SK-N-SH treated with all-trans-retinoic acid at 6 μM for 48 hours (cell line): Measurements from ENCODE around the gene PDE6B.

Source experiments
- ATAC-seq: fragments of 200-7000 bp; cut with Tn5 transposase; 3 replicates; pipeline ENCODE4 v1.9.1; 2020; ENCODE audit warnings: mild to moderate bottlenecking, moderate library complexity
- ARNTL ChIP-seq: fragments of 450-650 bp; formaldehyde crosslinking; IDR thresholded peaks from 2 replicates; pipeline ENCODE4 v1.5.0; 2020; ENCODE audit warnings: low read depth, mild to moderate bottlenecking, moderate library complexity, borderline replicate concordance
- BACH2 ChIP-seq: fragments of 250-450 bp; sonication (Bioruptor Pico); IDR thresholded peaks from 2 replicates; pipeline ENCODE4 v1.9.0; 2021; ENCODE audit warnings: mild to moderate bottlenecking, borderline replicate concordance
- CREB5 ChIP-seq: fragments of 250-450 bp; sonication (Bioruptor Pico); IDR thresholded peaks from 2 replicates; pipeline ENCODE4 v1.5.1; 2020; ENCODE audit warnings: low read depth, mild to moderate bottlenecking, moderate library complexity
- CSDC2 ChIP-seq: fragments of 250-450 bp; sonication (Bioruptor Pico); IDR thresholded peaks from 2 replicates; pipeline ENCODE4 v1.5.0; 2020; ENCODE audit warnings: mild to moderate bottlenecking, moderate library complexity
- CSRNP3 ChIP-seq: fragments of 250-450 bp; sonication (Bioruptor Pico); IDR thresholded peaks from 2 replicates; pipeline ENCODE4 v1.5.1; 2021; ENCODE audit warnings: mild to moderate bottlenecking, moderate library complexity
- ESRRG ChIP-seq: fragments of 250-450 bp; sonication (Bioruptor Pico); IDR thresholded peaks from 2 replicates; pipeline ENCODE4 v1.6.1; 2021; ENCODE audit warnings: mild to moderate bottlenecking
- GLIS3 ChIP-seq: fragments of 250-450 bp; sonication (Bioruptor Pico); IDR thresholded peaks from 2 replicates; pipeline ENCODE4 v1.5.0; 2020; ENCODE audit warnings: mild to moderate bottlenecking, moderate library complexity
- ISL1 ChIP-seq: fragments of 250-450 bp; sonication (Bioruptor Pico); IDR thresholded peaks from 2 replicates; pipeline ENCODE4 v2.1.2; 2022; ENCODE audit warnings: mild to moderate bottlenecking, moderate library complexity
- OSR1 ChIP-seq: fragments of 250-450 bp; sonication (Bioruptor Pico); IDR thresholded peaks from 2 replicates; pipeline ENCODE4 v1.8.0; 2022; ENCODE audit warnings: moderate library complexity, mild to moderate bottlenecking, inconsistent platforms
- PATZ1 ChIP-seq: fragments of 250-450 bp; sonication (Bioruptor Pico); IDR thresholded peaks from 2 replicates; pipeline ENCODE4 v1.8.0; 2020; ENCODE audit warnings: mild to moderate bottlenecking, moderate library complexity, borderline replicate concordance
- POU6F1 ChIP-seq: fragments of 250-450 bp; sonication (Bioruptor Pico); IDR thresholded peaks from 2 replicates; pipeline ENCODE4 v1.8.0; 2021; ENCODE audit warnings: low read depth, mild to moderate bottlenecking, moderate library complexity, borderline replicate concordance
- PPARA ChIP-seq: fragments of 250-450 bp; sonication (Bioruptor Pico); IDR thresholded peaks from 2 replicates; pipeline ENCODE4 v1.5.0; 2020; ENCODE audit warnings: mild to moderate bottlenecking, borderline replicate concordance
- SNAI2 ChIP-seq: fragments of 250-450 bp; sonication (Bioruptor Pico); IDR thresholded peaks from 2 replicates; pipeline ENCODE4 v1.5.0; 2020; ENCODE audit warnings: mild to moderate bottlenecking, moderate library complexity
- TCF4 ChIP-seq: fragments of 250-450 bp; sonication (Bioruptor Pico); IDR thresholded peaks from 2 replicates; pipeline ENCODE4 v1.8.0; 2021; ENCODE audit warnings: mild to moderate bottlenecking, moderate library complexity, borderline replicate concordance
- TOX ChIP-seq: fragments of 250-450 bp; sonication (Bioruptor Pico); IDR thresholded peaks from 2 replicates; pipeline ENCODE4 v1.8.0; 2021; ENCODE audit warnings: mild to moderate bottlenecking, moderate library complexity, borderline replicate concordance
- TSHZ2 ChIP-seq: fragments of 250-450 bp; sonication (Bioruptor Pico); IDR thresholded peaks from 2 replicates; pipeline ENCODE4 v1.5.0; 2020; ENCODE audit warnings: mild to moderate bottlenecking, moderate library complexity
- ZC3H10 ChIP-seq: fragments of 250-450 bp; sonication (Bioruptor Pico); IDR thresholded peaks from 2 replicates; pipeline ENCODE4 v1.5.1; 2021; ENCODE audit warnings: mild to moderate bottlenecking, moderate library complexity
- ZFP3 ChIP-seq: fragments of 250-450 bp; sonication (Bioruptor Pico); IDR thresholded peaks from 2 replicates; pipeline ENCODE4 v1.5.0; 2020; ENCODE audit warnings: mild to moderate bottlenecking, moderate library complexity
- ZFP30 ChIP-seq: fragments of 450-650 bp; formaldehyde crosslinking; IDR thresholded peaks from 2 replicates; pipeline ENCODE4 v1.5.0; 2022; ENCODE audit warnings: mild to moderate bottlenecking, moderate library complexity
- ZNF565 ChIP-seq: fragments of 450-650 bp; formaldehyde crosslinking; conservative IDR thresholded peaks from 2 replicates; pipeline ENCODE4 v1.5.0; 2020; ENCODE audit warnings: low read depth, mild to moderate bottlenecking, moderate library complexity
- ZNF70 ChIP-seq: fragments of 450-650 bp; formaldehyde crosslinking; IDR thresholded peaks from 2 replicates; pipeline ENCODE4 v1.5.0; 2020; ENCODE audit warnings: mild to moderate bottlenecking, moderate library complexity
- ZNF8 ChIP-seq: fragments of 450-650 bp; formaldehyde crosslinking; IDR thresholded peaks from 2 replicates; pipeline ENCODE4 v1.5.0; 2020; ENCODE audit warnings: mild to moderate bottlenecking, moderate library complexity

The PDE6B gene

GRCh38 chr4:583820-584219 lies 41.6 kb upstream of the PDE6B start:
- no peak for ATAC-seq
- TF ChIP-seq SNAI2 (CRISPR knock-in tag) (no peak), ZNF8 (CRISPR knock-in tag) (no peak), ISL1 (CRISPR knock-in tag) (no peak), CREB5 (CRISPR knock-in tag) (no peak), ZNF70 (no peak), GLIS3 (CRISPR knock-in tag) (no peak), BACH2 (CRISPR knock-in tag) (no peak), ESRRG (CRISPR knock-in tag) (no peak), ZC3H10 (CRISPR knock-in tag) (no peak), PATZ1 (CRISPR knock-in tag) (no peak), PPARA (CRISPR knock-in tag) (no peak), TOX (CRISPR knock-in tag) (no peak), ZNF565 (CRISPR knock-in tag) (no peak), ZFP3 (CRISPR knock-in tag) (no peak), TSHZ2 (CRISPR knock-in tag) (no peak), ARNTL (no peak), CSDC2 (CRISPR knock-in tag) (no peak), CSRNP3 (no peak)
- TF ChIP-seq, all 23 proteins: peak for 0

GRCh38 chr4:587671-588350 lies 37.6 kb upstream of the PDE6B start:
- TF ChIP-seq TOX (CRISPR knock-in tag) (no peak), ZNF565 (CRISPR knock-in tag) (no peak), CSDC2 (CRISPR knock-in tag) (no peak), SNAI2 (CRISPR knock-in tag) (no peak), OSR1 (CRISPR knock-in tag) (no peak), PATZ1 (CRISPR knock-in tag) (no peak), POU6F1 (CRISPR knock-in tag) (no peak), PPARA (CRISPR knock-in tag) (no peak), CSRNP3 (no peak), ZC3H10 (CRISPR knock-in tag) (no peak), ZNF8 (CRISPR knock-in tag) (no peak), ZFP3 (CRISPR knock-in tag) (no peak), TCF4 (CRISPR knock-in tag) (no peak), ZFP30 (no peak), GLIS3 (CRISPR knock-in tag) (no peak), ISL1 (CRISPR knock-in tag) (no peak)
- no peak for ATAC-seq
